T follicular helper cell (primary cell): Measurements from ENCODE around the gene FNDC10.
A peak's percentile ranks its signal among the peaks of the same experiment; 100 is the strongest.

Experiments
- DNase-seq: peaks from one replicate; pipeline ENCODE4 v3.0.0-alpha.2; 2020; ENCODE audit warnings: low read depth

FNDC10 gene

DNA sequence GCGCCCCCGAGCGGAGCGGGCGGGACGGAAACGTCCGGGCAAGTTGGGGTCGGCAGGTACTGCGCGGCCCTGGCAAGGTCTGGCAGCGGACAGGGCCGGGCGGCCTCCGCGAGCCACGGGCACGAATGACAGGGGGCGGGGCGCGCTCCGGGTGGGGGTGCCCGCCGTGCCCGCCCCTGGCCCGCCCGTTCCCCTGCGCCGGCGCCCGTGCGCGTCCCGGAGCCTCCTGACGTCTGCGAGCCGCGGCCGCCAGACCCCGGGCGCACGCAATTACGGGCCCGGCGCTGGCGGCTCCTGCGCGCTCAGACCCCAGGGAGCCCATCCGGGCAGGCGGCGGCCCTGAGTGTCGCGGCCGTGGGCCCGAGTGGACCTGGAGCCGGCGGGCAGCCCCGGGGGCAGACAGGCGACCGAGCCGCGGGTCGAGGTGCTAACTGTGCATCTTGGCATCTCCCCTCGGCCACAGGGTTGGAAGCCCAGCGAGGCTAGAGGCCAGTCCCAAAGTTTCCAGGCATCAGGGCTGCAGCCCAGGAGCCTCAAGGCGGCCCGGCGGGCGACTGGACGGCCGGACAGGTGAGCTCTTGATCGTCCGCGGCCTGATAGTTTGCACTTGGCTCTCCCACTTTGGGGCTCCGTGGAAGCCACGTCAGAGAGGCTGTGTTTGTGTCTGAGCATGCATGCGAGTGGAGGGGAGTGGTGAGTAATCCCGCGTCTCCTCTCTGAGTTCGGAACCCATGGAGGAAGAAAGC lies 16.3 kb upstream of the FNDC10 start:
- DNase-seq = peak; percentile 38

GRCh38 chr1:1615256-1616044 lies 15.5 kb upstream of the FNDC10 start, which contains the start of gene MIB2:
TSS of gene MIB2 (plus strand) at chr1:1615500. CDS start at chr1:1623453, 7,953 bp downstream.
- DNase-seq = peak; percentile 98

- no peak for DNase-seq
Observed at GRCh38 chr1:1614954-1615255, 15.0 kb upstream of the FNDC10 start.

- DNase-seq = peak; percentile 42
Observed at GRCh38 chr1:1614204-1614953, 14.4 kb upstream of the FNDC10 start.

DNA sequence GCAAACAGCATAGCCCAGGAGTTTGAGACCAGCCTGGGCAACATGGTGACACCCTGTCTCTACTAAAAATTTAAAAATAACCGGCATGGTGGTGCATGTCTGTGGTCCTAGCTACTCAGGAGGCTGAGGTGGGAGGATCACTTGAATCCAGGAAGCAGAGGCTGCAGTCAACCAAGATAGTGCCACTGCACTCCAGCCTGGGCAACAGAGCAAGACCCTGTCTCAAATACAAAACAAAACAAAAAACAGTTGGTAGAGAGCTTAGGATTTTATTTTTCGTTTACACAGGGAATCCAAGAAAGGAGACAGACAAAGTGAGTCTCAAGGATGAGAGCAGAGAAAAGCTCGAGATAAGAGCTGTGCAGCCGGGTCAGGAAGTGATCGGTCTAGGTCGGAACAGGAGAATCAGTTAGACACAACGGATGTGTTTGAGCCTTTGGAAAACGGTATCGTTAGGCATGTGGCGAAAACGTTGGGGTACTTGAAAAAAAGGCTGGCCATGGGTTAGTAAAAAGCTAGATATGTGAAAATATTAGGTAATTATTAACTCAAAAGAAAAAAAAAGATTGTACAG lies 13.7 kb upstream of the FNDC10 start:
- DNase-seq = no peak

DNA sequence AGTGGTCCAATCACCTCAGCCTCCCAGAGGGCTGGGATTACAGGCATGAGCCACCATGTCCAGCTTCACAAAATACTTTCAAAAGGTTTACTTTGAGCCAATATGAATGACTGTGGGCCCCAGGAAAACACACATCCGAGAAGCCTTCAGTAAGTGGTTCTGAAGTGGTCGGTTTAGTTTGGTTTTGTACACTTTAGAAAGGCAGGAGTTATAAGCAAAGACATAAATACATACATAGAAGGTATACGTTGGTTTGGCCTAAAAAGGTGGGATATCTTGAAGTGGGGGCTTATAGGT lies 12.1 kb upstream of the FNDC10 start:
- no peak for DNase-seq

DNA sequence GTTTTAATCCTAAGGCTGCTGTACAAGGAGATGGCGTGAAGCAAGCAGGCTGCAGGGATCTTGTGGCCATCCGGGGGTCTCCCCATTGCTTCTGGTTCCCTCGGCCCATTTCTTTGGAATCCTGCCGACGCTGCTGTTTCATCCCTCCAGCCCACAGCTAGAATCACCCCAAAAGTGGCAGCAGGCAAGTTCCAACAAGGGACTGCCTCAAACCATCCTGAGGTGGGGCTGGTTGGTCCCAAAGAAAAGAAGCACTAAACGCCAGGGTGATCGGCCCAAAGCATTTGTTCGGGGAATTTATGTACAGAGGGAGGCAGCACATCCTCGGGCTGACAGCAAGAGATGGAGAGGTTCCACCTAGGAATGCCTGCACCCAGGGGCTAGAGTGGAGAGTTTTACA lies 10.9 kb upstream of the FNDC10 start:
- no peak for DNase-seq

GRCh38 chr1:1609822-1610485 lies 10.0 kb upstream of the FNDC10 start:
- DNase-seq = no peak

- no peak for DNase-seq
Observed at GRCh38 chr1:1606232-1606631, 6.3 kb upstream of the FNDC10 start.

DNA sequence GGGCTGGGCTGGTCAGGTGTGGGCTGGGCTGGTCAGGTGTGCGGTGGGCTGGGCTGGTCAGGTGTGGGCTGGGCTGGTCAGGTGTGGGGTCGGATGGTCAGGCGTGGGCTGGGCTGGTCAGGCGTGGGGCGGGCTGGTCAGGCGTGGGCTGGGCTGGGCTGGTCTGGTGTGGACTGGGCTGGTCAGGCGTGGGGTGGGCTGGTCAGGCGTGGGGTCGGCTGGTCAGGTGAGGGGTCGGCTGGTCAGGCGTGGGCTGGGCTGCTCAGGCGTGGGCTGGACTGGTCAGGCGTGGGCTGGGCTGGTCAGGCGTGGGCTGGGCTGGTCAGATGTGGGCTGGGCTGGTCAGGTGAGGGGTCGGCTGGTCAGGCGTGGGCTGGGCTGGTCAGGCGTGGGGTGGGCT lies 5.8 kb upstream of the FNDC10 start:
- no peak for DNase-seq

GRCh38 chr1:1605034-1605591 lies 5.2 kb upstream of the FNDC10 start:
- DNase-seq = no peak

DNA sequence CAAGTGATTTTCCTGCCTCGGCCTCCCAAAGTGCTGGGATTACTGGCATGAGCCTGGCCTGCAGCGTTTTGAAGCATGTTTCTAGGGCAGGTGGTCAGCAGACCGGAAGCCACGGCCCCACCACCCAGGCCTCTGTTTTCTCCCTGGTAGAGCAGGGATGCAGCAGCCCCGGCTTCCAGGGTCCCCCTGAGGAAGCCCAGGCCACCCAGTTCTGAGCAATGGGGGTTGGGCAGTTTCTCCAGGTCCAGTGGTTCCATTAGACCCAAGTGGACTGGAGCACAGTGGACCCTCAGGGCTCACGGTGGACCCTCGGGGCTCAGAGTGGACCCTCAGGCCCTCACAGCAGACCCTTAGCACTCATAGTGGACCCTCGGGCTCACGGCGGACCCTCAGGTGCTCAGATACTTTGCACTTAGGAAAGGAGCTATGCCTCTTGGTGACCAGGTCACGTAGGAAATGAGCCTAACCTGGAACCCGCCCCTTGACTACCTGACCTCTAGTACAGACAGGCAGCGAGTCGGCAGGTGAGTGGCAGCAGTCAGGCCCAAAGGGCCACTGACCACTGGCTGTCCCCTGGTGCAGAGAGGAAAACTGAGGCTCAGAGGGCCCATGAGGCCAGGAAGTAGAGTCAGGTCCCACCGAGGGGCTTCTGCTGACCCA lies 4.6 kb upstream of the FNDC10 start:
- DNase-seq = no peak

DNA sequence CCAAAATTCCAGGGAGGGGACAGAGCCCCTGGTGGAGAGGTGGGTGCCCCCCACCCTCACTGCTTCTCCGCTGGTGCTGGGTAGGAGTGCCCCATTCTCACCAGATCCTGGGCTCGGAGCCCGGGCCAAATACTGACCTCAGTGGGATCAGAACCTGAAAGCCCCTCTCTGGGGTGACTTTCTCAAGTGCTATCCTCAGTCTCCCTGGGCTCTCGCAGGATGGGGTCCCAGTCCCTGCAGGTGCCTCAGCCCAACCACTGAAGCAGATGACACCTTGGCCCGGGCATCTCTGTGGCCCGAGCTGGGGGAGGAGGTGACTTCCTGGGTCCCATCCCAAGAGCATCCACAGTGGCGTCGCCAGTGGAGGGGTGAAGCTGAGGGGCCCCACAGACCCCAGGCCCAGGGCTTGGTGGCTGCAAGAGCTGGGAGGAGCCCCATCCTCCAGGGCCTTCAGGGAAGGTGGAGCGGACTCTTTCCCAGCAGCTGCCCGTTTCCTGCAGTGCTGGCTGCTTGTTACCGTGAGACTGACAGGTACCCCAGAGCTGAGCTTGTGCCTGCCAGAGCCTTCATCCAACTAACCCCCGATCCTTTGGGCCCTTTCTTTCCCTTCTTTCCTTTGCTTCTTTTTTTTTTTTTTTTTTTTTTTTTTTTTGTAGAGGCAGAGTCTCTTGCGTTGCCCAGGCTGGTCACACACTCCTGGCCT lies 3.9 kb upstream of the FNDC10 start:
- no peak for DNase-seq

DNA sequence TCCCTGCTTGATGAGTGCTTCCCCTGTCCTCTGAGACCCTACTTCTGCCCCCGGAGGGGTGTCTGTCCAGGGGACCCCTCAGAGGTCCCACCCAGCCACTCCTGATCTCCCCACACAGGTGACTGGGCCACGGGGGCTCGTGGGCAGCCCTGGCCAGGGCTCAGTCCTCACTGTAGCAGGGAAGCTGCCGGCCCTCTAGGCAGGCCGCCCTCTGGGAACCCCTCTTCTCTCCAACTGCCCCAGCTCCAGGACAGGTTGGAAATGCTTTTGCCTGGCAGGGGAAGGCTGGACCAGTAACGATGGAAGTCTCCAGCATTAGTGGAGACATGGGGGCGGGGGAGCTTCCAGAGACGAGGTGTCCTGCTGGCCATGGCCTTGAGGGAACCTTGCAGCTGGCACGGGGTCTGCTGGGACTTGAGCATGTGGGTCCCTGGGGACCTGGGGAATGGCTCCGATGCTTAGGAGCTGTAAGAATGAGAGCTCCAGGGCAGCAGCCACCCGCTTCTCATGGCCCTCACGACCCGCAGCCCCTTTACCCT lies 3.1 kb upstream of the FNDC10 start:
- DNase-seq = no peak

DNA sequence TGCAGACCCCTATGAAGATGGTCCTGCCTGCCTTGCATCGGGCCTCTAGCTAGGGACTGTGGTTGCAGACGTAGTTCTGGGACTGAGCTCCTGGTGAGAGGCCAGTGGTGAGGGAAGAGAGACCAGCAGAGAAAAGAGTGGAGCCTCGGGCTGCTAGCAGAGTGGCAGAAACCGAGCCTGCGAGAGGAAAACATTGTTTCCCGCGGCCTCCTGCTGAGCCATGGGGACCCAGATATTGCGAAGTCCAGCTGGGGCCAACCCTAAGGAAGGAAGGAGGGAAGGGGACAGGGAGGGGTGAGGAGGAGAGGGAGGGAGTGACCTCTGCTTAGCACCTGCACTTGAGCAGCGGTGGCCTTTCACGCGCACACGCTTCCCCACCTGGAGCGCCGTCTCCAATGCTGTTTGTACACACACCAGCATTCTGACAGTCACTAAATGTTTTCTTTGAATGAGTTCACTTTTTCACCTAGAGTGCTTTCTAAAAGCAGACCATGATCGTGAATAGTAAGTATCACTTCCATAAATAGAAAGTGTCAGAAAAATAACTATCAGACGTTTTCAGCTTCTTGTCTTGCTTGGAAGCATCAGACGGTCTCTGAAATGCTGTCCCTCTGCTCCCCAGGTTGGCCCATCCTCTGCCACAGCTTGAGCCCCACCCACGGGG lies 2.5 kb upstream of the FNDC10 start:
- no peak for DNase-seq

GRCh38 chr1:1601564-1602303 lies 1.8 kb upstream of the FNDC10 start:
- DNase-seq = no peak

DNA sequence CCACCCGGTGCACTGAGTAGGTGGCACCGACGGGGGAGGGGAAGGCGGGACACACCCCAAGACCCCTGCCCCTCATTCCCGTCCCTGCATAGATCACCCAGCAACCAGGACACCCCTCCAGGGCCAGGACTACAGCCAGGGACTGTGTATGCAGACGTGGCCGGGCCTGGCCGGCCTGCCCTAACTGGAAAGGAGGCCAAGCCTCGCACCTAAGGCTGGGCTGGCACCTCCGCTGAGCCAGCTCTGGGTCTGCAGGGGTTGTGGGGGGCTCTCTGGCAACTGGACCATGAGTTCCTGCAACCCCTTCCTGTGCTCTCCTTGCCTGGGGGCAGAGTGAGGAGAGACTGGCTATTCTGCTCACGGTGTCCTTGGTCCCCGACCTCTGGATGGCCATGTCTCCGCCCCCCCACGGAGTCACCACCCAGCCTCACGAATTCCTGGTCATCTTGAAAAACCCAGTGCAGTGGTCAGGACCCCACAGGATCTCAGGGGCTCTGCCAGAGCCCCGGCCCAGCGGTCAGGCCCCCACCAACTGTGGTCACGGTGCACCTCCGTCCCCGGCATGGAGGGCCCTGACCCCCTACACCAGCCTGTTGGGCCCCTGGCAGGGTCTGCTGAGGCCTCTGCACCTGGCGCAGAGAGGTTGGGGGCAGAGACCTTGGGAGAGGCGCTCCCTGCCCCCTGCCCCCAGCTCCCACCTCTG lies 1.1 kb upstream of the FNDC10 start:
- DNase-seq = no peak
